Gastroesophageal sphincter (tissue), 3 donors: Measurements from ENCODE around the gene RTKN2.

Experiments used
- CTCF ChIP-seq, 4 experiments: fragments of 200-600 bp in 2 of 4; fragments of 450-650 bp in 2 of 4; sonication (generic) in 1 of 4; IDR thresholded peaks; one replicate each; pipeline ENCODE4 v1.5.1; 2017 to 2019; ENCODE audit warnings: antibody characterized with exemption in 4 of 4, mild to moderate bottlenecking in 2 of 4, moderate library complexity in 2 of 4
- EP300 ChIP-seq: sonication (generic); formaldehyde crosslinking; IDR thresholded peaks from one replicate; pipeline ENCODE4 v1.6.1; 2017; ENCODE audit warnings: antibody characterized with exemption, mild to moderate bottlenecking
- POLR2A ChIP-seq, 2 donors: fragments of 450-650 bp; IDR thresholded peaks; one replicate each; pipeline ENCODE4 v1.6.1; 2017; ENCODE audit warnings: antibody characterized with exemption in 2 of 2, mild to moderate bottlenecking in 2 of 2, moderate library complexity in 1 of 2

- TF ChIP-seq CTCF (IDR thresholded peaks at IDR 0.05) (no peak), EP300 (no peak), POLR2A (IDR thresholded peaks at IDR 0.05) (no peak)
Measured at GRCh38 chr10:62266611-62267010, 2.0 kb downstream of the RTKN2 start.
